HG03460 (cell line): ENCODE results near the gene SYNPO.

ENCODE experiments used
- ATAC-seq: cut with Tn5 transposase; IDR thresholded peaks from one replicate; pipeline ENCODE4 v1.9.1; 2021; ENCODE audit not compliant: unreplicated experiment

Gene SYNPO

GRCh38 chr5:150640311-150641005 is at the start of gene SYNPO:
SYNPO (plus strand) TSS chr5:150640660; CDS start chr5:150648276, 7,616 bp downstream.
- ATAC-seq = no peak

- no peak for ATAC-seq
Measured at GRCh38 chr5:150590979-150591695, 49.3 kb upstream of the SYNPO start.

GRCh38 chr5:150593593-150593992 is 46.9 kb upstream of the SYNPO start:
- no peak for ATAC-seq

DNA sequence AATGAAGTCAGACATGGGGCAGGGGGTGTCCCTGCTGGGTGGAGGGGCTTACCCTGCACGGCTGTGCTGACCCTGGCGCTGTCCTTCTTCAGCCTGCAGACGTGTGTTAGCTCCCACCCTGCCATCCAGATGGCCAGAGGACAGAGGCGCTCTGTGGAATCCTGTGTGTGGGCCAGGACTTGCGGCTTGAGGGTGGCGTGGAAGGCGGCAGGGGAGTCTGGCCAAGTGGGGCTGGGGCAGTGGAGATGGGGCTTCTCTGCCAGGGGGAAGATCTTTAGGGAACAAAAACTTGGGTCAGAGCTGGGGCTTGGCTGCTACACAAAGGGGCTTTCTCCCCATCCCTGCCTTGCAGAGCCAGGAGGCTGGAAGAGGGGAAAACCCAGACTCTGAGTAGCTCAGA is 46.5 kb upstream of the SYNPO start:
- ATAC-seq = no peak

- ATAC-seq = no peak
Measured at GRCh38 chr5:150595466-150596031, 44.9 kb upstream of the SYNPO start.

GRCh38 chr5:150596313-150596712 is 44.1 kb upstream of the SYNPO start:
- no peak for ATAC-seq

DNA sequence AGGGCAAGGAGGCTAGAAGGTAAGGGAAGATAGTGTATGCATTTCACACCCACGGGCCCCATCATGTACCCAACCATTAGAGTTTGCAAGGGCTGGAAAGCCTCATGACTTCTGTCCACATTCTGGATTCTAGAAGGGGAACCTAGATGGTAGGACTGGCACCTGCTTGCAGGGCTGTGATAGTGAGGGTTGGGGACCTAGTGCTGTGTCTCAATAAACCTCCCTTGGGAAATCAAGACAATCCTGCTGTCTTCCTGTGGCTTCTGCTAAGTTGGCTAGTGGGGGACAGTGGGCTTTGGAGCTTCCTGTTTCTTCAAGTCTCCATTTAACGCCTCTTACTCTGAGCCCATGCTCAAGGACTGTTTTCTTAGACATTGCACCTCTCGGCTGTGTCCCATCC is 43.6 kb upstream of the SYNPO start:
- ATAC-seq = no peak

- ATAC-seq = no peak
Measured at GRCh38 chr5:150598006-150598405, 42.5 kb upstream of the SYNPO start.

GRCh38 chr5:150598821-150599273 is 41.6 kb upstream of the SYNPO start:
- no peak for ATAC-seq

DNA sequence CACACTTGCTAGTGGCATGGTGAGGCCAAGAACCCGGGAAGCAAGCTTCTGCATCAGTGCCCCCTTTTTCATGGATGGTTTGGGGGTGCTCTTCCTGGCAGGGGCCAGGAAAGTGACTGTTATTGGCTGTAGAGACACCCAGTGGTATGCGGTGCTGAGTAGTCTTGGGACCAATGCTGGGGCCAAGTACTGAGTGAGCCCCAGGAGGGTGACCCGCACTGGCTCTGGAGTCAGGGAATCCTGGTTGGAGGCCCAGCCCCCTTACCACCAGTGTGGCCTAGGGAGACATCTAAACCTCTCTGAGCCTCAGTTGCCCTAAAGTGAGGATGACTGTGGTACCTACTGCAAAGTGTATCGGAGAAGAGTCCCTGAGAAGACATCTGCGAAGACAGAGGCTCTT is 41.2 kb upstream of the SYNPO start:
- ATAC-seq = no peak

DNA sequence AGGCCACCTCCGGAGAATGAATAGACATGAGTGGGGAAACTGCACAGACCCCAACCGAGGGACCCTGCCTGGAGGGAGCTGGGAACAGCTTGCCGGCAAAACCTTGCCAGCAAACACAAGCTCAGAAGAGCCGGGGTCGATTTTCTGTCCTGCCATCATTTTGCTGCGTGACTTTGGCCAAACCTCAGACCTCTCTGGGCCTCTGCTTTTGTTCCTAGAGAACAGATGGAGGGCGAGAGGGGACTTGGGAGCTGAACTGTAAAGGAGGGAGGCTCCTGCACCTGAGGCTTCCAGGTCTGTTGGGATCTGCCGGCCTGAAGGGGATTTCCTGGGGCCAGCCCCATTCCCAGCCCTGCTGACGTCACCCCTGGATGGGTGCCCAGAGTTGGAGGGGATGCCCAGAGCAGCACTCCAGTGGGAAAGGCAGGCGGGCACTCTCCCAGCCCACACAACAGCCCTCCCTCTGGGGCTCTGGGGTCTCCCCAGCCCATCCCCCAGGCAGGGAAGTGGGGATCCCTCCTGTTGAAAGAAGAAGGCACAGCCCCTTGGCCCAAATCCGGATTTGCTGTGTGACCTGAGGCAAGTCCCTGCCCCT is 40.4 kb upstream of the SYNPO start:
- ATAC-seq = no peak

- ATAC-seq = no peak
Measured at GRCh38 chr5:150600616-150601490, 39.6 kb upstream of the SYNPO start.

DNA sequence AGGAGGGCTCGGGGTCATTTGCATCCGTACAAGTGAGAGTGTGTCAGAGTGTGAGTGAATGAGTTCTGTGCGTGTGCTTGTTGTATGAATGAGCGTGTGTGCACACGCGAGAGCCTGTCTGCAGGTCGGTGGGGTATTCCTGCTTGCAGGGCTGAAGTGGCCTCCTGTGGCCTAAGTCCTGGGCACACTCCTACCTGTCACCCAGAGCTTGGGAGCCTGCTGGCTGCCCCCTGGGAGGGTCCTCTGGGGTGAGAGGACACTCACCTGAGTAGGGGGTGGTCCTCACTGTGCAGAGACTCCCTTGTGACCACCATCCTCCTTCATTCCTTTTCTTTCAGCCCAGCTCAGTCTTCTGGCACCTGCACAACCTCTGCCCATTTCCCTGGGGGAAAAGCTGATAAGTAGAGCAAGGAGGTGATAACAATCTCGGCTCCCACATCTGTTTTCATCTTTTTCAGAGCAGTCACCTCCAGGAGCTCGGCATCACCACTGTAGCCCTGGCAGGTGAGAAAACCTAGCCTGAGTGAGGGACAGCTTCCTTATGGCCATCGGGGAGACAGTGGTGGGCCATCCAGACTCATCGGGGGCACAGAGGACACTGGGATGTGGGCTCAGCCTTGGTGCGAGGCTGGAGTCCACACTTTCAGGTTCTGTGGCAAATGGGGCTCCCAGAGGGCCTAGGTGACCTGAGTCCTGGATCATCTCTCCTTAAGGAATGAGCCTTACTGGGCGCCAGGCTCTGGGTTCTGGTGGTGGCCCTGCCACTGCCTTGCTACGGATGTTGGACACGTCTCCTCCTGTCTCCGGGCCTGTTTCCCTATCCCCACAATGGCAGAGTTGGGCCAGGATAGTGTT is 38.7 kb upstream of the SYNPO start:
- no peak for ATAC-seq

- ATAC-seq = no peak
Measured at GRCh38 chr5:150603052-150603451, 37.4 kb upstream of the SYNPO start.

DNA sequence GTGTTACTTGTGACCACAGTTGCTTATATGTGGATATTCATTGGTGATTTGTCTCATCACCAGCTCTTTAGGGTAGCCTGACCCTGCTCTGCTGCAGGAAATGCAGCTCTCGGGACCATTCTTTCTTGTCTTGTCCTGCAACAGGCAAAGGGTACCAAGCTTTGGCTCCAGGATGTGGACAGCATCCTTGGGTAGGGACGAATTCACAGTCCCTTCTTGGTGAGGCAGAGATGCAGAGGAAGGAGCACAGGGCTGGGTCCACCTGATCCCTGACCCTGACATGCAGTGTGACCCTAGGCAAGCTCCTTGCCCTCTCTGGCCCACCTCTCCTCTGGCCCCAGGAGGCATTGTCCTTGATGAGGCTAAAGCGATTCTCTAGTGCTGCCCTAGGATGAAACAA is 37.0 kb upstream of the SYNPO start:
- ATAC-seq = no peak

GRCh38 chr5:150604010-150604409 is 36.5 kb upstream of the SYNPO start:
- ATAC-seq = no peak

DNA sequence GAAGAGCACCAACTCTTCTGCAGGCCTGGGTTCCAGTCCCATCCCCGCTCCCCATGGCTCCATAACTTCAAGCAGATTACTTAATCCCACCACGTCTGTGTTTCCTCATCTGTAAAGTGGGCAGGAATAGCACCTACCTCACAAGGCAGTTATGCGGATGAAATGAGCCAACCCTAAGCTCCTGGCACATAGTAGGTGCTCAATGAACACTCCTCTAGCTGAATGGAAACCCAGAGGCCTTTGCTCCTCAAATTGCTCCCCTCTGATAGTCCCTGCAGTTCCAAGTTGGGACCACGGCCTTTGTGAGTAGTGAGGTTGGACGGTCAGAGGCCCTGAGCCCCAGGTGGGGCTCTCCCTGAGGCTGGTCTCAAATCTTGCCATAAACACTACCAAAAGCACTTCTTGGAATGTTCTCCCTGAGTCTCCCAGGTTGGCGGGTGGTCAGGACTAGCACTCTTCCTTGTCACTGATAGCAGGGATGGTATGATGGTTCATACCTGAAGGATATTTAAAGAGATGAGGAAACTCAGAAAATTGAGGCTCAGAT is 35.5 kb upstream of the SYNPO start:
- ATAC-seq = no peak

DNA sequence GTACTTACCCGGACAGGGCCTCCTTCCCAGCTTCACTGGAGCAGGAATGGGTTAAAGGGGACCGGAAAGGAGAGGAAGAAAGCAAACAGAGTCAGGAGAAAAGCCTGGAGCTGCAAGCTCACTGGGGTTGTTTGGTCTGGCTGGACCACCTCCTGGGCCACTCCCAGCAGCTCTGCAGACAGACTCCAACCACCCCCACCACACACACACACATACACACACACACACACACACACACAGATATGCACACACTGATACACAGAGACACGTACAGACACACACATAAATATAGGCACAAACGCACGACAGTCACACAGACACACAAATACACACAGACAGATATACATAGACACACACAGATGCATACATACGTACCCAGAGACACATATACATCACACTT is 34.9 kb upstream of the SYNPO start:
- ATAC-seq = no peak

DNA sequence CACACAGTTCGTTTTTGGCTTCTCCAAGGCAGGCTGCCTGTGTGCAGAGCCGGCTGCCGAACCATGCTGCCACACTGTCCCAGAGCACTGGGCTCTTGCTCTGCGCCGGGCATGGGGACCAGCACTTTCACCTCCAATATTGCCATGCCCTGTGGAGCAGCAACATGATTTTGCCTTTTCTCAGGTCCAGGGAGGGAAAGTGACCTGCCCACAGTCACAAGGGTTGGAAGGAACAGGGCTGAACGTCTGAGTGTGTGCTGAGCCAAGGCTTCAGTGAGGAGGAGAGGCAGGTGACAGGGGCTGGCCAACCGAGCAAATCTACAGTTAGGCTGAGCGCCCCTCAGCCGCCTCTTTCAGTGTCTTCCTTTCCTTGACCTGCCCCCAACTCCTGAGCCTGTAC is 34.0 kb upstream of the SYNPO start:
- ATAC-seq = no peak

DNA sequence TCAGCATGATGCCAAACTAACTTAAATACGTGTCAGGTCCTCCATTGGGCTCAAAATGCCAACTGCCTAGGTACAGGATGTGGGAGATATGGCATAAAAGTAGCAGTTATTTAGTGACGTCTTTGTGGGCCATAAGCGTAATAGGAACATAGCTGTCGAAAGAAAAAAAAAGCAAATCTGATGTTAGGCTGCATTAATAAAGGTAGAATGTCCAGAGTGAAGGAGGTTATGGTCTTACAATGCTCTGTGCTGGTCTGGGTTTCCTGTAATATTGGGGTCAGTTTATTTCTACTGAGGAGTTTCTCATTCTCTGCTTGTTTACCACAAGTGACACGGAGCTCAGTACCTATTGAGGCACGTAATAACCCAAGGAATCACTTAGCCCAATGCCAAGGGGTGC is 33.4 kb upstream of the SYNPO start:
- no peak for ATAC-seq
